Stimulated activated CD8-positive, alpha-beta memory T cell treated with anti-CD3 and anti-CD28 coated beads, Interleukin-4, amount 100 ng/mL, for 1 hour (primary cell): ENCODE data around the gene DDX52.
"Not testable (repeated sequence)": the region's sequence is repeated elsewhere in the genome, so short reads cannot be mapped to it uniquely, and the experiment has no call there.

Experiments
- DNase-seq, 2 donors: peaks; one replicate each; pipeline ENCODE4 v3.0.0-alpha.2; 2020; ENCODE audit warnings: low read depth in 2 of 2, low spot score in 1 of 2

Gene DDX52

GRCh38 chr17:37657202-37657601 is 14.0 kb upstream of the DDX52 start:
- DNase-seq: no peak

- no peak for DNase-seq
These were observed 8.6 kb upstream of the DDX52 start for GRCh38 chr17:37651849-37652248.

GRCh38 chr17:37650419-37651003 is 7.3 kb upstream of the DDX52 start:
- no peak for DNase-seq

DNA sequence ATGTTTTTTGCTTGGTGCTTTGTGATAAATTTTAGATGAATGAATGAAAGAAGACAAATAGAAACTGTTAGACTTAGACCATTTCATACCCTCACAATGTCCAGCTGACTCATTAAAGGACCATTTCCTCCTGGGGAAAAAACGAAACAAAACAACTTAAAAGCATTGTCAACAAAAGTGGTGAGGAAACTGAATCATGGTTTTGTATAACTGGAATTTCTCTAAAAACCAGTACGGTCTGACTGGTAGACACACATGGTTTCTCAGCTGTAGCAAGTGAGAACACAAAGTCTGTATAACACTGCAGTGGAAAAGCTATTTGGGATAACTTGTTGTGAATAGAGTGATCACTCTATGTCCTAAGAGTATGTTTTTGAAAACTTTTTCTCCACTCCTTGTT is 5.3 kb upstream of the DDX52 start:
- DNase-seq: no peak

DNA sequence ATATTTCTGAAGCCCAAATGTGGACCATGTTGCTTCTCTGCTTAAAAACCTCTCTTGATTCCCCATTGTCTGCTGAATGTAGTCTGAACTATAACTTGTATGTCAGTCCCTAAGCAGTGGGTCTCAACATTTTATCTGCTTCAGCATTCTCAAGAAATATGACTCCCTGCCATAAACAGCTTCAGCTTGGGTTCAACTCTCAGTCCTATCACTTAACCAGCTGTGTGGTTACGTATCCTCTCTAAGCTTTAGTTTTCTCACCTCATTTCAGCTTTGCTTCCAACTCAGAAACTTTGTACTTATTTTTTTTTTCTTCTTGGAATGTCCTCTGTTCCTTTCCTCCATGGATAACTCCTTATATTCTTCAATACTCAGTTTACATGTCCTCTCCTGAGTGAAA is 4.6 kb upstream of the DDX52 start:
- DNase-seq: no peak

GRCh38 chr17:37643869-37644268 is 623 bp upstream of the DDX52 start:
- no peak for DNase-seq

DNA sequence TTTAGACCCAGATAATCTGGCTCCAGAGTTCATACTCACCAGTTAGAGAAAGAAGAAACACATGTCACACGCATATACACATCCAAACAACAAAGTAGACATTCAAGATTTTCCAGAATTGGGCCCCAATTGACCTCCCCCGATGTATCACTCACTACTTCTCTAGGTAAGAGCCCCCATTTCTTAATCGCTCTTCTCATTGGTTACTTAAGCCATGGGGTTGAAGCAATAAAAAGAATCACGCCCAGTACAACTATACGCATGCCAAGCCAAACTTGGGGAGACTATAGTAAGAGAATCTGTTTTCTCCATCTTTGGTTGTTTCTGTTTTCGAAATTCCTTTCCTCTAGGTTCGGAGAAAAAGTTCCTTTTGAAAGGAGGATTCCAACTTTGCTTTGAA is 565 bp downstream of the DDX52 start:
- no peak for DNase-seq

GRCh38 chr17:37640015-37640414 is 3.2 kb downstream of the DDX52 start:
- no peak for DNase-seq

GRCh38 chr17:37637956-37638355 is 5.3 kb downstream of the DDX52 start:
- no peak for DNase-seq

- not testable (repeated sequence) for DNase-seq
These were observed 26.8 kb downstream of the DDX52 start for GRCh38 chr17:37616430-37616829.

DNA sequence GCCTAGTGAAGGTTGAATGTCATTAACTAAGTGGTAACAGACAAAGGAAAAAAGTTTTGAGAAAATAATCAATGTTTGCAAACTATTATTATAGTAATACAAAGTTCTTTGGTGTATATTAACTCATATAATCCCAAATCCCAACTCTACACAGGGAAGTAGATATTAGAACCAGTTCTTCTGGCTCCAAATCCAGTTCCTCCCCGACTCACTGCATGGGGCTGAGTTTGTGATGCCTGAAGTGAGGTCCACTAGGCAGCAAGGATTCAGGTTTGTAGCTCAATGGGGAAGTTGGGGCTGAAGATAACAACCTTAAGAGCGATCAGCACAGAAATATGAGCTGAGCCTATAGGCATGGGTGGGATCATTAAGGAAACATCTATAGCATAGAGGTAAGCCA is 28.4 kb downstream of the DDX52 start:
- no peak for DNase-seq

- DNase-seq: no peak
These were observed 28.9 kb downstream of the DDX52 start for GRCh38 chr17:37614391-37614790.

DNA sequence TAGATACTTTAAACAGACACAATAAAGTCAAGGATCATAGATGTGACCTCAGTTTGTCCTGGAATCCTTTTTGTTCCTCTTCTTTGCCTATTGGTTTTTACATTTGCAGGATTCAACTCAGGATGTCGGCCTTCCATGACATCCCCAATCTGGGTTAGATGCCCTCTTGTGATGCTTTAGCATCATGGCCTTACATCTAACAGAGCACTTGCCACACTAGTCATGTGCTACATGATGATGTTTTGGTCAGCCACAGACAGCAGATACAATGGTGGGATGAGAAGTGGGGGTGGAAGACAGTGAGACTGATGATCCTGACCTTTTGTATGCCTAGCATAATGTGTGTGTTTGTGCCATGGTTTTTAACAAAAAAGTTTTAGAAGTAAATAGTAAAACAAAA is 32.3 kb downstream of the DDX52 start:
- DNase-seq: no peak

GRCh38 chr17:37610041-37610420 is 33.2 kb downstream of the DDX52 start:
- not testable (repeated sequence) for DNase-seq

DNA sequence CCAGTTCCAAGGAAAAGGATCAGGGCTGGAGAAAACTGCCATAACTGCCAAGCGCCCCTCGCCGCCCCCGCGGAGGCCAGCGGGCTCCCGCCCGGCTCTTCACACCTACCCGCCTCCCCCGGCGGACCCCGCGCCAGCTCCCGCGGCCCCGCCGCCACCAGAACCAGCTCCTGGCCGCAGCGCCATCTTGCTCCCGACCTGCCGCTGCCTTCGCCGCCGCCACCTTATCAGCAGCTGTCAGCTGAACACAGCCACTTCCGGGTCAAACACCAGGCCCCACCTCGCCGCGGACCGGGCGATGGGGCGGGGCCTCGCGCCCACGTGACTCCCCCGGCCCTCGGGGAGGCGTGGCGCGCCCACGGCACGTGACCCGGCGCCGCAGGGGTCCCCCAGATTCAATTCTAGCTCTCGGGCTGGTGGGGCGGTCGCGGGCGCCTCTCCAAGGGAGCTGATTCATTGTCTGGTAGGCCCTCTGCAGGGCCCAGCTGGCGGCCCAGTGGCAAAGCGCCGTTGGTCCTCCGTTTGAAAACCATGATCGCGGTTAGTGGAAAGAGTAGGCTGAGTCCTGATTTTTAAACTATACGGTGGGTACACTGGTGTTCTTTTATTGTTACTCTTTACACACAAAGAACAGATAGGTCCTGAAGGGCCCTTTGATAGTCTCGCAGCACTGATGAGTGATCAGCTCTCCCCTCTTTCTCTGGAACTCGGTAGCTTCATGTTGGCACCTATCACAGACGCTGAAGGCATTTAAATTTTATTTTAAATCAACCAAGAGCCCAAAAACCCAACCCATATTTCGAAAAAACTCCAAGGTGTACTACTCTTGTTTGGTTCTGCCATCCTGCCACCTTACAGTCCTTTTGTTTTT is 33.8 kb downstream of the DDX52 start, which contains the start of gene SYNRG:
Gene SYNRG, minus strand, starts transcription at position 249 of the 871 bp plus-strand sequence. Its CDS starts 63 bp downstream, at position 186.
- DNase-seq: peak; percentile 89 to 92

- DNase-seq: no peak
These were observed 34.7 kb downstream of the DDX52 start for GRCh38 chr17:37608351-37609169.

GRCh38 chr17:37607637-37608331 is 35.5 kb downstream of the DDX52 start:
- DNase-seq: no peak

- no peak for DNase-seq
These were observed 37.3 kb downstream of the DDX52 start for GRCh38 chr17:37605813-37606505.

- no peak for DNase-seq
These were observed 38.2 kb downstream of the DDX52 start for GRCh38 chr17:37605081-37605480.

DNA sequence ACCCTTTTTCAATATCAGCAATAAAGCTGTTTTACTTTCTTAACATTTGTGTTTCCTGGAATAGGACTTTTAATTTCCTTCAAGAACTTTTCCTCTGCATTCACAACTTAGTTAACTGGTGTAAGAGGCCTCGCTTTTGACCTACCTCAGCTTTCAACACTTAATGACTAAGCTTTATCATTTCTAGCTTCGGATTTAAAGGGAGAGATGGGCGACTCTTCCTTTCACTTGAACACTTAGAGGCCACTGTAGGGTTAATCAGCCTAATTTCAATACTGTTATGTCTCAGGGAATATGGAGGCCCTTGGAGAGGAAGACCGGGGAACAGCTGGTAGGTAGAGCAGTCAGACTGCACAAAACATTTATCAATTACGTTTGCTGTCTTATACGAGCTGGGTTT is 38.7 kb downstream of the DDX52 start:
- DNase-seq: no peak

GRCh38 chr17:37598145-37598544 is 45.1 kb downstream of the DDX52 start:
- no peak for DNase-seq
